ENCODE results near the gene TMEM87B.

DNA sequence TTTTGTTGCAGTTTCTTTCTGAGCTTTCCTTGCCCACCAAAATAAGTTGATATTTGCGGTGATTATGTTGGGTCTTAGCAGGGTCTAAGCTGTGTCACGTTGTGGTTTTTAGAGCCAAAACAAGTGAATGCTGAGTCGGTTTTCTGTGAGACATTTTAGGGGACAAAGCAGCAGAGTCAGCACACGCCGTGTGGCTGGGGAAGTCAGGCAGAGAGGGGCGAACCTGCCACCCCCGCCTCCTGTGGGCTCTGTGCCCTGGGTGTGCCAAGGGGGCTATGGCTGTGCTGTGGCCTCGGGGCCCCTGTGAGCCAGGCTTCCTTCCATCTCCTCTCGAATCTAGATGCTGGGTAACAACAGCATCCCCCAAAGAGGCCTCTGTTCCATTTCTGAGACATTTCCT lies 30.8 kb upstream of the TMEM87B start:
- TF ChIP-seq, protein P1, sequence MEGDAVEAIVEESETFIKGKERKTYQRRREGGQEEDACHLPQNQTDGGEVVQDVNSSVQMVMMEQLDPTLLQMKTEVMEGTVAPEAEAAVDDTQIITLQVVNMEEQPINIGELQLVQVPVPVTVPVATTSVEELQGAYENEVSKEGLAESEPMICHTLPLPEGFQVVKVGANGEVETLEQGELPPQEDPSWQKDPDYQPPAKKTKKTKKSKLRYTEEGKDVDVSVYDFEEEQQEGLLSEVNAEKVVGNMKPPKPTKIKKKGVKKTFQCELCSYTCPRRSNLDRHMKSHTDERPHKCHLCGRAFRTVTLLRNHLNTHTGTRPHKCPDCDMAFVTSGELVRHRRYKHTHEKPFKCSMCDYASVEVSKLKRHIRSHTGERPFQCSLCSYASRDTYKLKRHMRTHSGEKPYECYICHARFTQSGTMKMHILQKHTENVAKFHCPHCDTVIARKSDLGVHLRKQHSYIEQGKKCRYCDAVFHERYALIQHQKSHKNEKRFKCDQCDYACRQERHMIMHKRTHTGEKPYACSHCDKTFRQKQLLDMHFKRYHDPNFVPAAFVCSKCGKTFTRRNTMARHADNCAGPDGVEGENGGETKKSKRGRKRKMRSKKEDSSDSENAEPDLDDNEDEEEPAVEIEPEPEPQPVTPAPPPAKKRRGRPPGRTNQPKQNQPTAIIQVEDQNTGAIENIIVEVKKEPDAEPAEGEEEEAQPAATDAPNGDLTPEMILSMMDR (IDR thresholded peaks at IDR 0.05; ENCODE audit: low read length) = no peak
- TF ChIP-seq EZH2 (optimal IDR thresholded peaks at IDR 0.05; ENCODE audit: low read depth, low read length) = no peak

All from MM.1S (cell line).